Measurements from ENCODE around the gene NBR1.
"Not testable (repeated sequence)": the region's sequence is repeated elsewhere in the genome, so short reads cannot be mapped to it uniquely, and the experiment has no call there.

Gene NBR1

DNA sequence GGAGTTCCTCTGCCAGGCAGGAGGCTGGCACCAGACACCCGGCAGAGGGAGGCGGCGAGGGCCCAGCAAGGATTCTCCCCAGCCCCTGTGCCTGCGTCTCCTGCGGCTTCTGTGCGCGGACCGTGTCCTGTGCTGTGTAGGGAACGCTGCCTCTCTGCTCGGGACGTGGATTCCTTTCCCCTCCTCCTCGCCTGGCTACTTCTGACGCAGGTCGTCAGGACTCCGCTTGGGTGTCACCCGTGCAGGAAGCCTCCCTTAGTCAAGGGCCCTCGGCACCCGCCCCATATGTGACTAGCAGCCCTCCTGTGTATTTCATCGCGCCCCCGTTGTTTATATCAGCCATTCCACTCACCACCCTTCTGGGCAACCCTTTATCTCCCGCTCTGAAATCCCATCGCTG lies 75.4 kb downstream of the NBR1 start:
- H3K27ac ChIP-seq, result peak overlapping the region in 1 of 2 donors; percentile 46
- DNase-seq (ENCODE audit: low spot score); H3K4me3 ChIP-seq: not testable (repeated sequence)

Measured in coronary artery (tissue), 2 donors.